ENCODE results near the gene SKOR1.

The SKOR1 gene

DNA sequence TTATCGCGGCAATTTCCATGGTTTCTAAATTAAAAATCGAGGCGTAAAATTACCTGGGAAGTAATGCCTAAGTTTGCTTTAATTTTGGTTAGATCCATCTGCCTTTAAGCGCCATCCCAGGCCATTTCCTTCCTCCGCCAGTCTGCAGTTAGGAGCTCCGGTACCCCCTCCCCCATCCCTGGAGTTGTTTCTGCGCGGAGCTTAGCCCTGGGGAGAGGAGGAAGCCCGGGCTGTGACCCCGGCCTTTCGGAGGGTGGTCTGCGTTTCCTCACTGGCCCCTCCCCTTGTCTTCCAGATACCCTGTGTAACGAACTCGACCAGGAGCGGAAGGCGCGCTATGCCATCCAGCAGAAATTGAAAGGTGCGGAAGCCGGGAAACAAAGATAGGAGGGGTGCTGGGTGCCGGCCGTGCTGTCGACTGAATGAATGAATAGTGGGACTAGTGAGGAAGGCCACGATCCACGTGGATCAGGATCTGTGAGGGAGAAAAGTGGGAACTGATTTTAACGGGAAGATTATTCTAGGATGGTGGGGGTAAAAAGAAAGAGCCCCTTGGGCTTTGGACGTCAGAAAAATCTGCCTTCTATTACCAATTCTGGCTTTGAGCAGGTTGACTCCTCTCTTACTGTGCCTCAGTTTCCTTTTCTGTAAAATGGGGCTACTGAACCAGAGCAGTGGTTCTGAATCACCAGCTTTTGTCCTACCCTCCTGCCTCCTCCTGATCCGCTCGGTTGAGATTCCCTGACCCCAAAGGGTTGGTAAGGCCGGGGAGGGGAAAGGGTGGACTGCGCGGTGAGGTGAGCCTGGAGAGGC lies 7.8 kb downstream of the SKOR1 start:
- DNase-seq: no peak

DNA sequence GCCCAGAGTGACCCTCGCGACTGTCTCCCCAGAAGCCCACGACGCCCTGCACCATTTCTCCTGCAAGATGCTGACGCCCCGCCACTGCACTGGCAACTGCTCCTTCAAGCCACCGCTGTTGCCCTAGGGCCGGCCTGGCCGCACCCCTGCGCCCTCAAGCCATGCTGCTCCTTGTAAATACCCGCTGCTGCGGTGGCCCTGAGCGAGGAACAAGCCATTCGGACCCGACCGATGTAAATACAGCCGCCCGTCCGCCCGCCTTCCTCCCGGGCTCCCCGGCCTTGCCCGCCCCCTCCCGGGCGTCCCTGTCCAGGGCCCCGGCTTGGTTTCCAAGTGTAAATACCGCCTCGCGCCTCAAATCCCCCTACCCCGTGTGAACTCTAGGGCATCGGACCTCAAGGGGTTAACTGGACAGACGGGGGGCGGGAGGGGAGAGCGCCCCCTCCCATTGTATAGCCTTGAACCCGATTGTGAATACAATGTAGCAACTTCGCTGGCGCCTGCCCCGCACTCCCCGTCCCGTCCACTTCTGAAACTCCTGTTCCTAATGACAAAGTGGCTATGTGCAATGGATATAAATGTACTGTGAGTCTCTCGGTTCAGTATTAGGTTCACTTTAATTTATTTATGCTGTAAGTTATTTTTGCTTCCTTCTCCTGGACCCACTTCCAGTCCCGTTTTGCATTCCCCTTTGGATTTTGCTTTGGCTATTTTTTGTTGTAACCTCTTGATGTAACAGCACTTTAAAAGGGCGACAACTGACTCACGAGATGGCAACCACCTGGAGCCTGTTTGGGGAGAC lies 8.6 kb downstream of the SKOR1 start:
- no peak for DNase-seq

DNA sequence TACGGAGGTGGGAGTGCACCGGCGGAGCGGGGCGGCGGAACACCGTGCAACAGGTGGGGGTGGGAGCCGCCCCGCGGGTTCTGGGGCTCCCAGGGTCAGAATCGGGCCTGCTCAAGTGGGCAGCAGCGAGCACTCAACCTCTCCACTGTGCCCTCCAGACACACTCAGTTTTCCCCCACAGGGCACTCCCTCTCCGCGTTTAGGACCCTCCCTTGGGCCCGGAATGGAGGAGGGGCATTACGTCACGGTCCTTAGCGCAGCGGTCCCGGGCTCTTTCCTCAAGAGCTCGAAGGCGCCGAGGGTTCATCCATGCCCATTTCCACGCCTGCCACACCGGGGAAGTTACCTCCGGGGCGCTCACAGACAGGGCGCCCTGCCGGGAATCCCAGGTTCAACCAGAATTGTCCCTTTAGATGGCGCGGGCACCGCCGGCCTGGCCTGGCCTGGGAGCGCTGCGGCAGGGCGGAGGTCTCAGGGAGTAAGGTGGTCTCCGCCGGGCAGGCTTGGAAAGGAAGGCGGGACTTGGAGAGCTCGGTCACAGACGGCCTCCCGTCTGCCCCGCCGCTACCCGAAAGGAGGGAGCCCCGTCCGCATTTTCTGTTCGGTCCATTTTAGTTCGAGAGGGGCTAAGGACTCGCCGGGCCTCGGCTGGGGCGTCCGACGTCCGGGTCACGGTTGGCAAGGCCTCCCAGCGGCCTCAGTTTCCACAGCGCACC lies 9.4 kb downstream of the SKOR1 start:
- no peak for DNase-seq

- no peak for DNase-seq
Observed at GRCh38 chr15:67835297-67836133, 10.2 kb downstream of the SKOR1 start.

- DNase-seq: no peak
Observed at GRCh38 chr15:67836134-67836455, 10.8 kb downstream of the SKOR1 start.

GRCh38 chr15:67836477-67836876 lies 11.2 kb downstream of the SKOR1 start:
- peak; percentile 13 for DNase-seq

DNA sequence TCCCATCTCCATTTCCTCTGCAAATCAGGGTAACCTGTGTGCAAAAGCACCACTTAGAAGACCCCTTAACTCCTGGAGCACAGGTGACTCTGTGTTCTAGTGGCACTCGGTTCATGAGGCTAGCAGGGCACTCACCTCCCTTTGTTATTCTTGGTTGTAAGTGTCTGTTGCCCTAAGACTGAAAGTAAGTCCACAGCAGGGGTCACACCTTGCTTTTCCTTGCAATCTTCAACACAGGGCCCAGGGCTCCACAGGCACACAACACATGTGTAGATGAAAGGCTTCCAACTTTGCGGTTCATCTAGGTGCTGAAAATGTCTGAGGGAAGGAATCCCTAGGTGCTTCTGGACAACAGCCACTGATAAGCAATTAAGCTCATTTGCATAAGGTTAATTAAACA lies 11.6 kb downstream of the SKOR1 start:
- DNase-seq: no peak

GRCh38 chr15:67838789-67839332 lies 13.6 kb downstream of the SKOR1 start:
- no peak for DNase-seq

DNA sequence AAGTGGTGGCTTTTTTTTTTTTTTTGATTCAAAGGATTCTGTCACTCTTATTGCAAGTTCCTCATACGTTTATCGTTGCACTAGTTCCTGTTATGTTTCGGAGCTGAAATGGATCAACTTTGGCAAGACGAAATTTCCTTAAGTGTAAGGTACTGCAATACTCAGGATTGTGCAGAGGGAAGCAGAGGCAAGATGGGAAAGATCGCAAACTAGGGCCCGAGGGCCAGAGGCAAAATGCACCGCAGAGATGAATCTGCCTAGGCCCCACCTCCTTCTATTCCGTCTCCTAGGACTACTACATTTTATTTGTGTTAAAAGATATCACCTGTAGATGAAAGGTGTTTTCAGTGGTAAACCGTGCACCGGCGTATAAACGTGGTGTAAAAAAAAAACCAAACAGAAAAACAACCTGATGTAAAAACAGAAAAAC lies 14.2 kb downstream of the SKOR1 start:
- peak; percentile 24 for DNase-seq

DNA sequence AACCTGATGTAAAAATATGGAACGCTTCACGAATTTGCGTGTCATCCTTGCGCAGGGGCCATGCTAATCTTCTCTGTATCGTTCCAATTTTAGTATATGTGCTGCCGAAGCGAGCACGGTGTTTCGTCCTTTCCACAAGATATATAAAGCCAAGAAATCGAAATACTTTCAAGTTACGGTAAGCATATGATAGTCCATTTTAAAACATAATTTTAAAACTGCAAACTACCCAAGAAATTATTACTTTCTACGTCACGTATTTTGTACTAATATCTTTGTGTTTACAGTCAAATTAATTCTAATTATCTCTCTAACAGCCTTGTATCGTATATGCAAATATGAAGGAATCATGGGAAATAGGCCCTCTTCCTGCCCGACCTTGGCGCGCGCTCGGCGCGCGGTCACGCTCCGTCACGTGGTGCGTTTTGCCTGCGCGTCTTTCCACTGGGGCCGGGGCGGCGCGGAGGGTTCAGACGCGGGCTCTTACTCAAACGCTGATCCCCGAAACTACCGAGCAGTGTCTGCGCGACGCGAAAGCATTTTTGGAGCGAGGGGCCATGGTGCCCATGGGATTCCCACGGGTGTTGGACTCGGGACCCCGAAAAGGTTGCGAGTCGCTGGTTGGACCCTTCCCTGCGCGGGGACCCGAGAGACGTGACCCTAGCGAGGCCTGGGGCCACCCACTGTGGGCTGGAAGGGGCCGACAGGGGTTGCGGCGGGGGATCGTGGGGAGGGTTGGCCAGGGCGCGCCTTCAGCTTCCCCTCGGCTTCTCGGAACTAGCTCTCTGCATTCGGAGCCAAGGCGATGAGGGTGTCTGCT lies 14.8 kb downstream of the SKOR1 start, which contains the start of gene RNU6-1:
Gene RNU6-1 (minus strand): TSS at position 117 of the 820 bp plus-strand sequence.
- DNase-seq: peak; percentile 87

DNA sequence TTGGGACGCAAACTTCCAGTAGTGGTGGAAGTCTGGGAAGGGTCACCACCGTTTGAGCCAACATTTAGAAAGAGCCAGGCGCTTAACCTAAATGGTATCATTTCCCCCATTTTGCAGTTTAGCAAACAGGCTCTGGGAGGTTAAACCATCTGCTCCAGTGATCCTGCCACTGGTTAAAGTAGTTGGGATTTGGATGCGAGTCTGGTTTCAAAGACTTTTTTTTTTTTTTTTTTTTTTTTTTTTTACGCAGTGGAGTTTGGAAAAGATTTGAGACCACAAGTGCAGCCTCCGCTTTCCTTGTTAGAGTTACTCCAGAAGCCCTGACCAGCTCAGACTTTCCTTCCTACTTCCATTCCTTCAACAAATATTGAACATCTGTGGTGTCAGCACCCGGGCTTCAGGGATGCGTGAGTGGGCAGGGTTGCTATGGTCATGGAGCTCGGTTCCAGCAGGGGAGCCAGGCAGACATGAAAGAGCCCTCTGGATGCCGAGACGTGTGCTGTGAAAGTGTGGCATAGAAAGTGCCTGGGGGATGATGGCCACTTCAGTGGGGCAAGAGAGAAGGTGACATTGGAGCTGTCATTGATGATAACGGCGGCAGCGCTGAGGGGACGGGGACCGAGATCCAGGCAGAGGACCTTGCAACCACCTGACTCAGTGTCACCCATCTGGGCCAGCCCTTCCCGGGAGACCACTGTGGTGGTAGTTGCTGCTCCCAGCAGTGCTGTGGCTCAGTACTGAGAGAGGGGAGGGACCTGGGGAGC lies 15.6 kb downstream of the SKOR1 start:
- no peak for DNase-seq

DNA sequence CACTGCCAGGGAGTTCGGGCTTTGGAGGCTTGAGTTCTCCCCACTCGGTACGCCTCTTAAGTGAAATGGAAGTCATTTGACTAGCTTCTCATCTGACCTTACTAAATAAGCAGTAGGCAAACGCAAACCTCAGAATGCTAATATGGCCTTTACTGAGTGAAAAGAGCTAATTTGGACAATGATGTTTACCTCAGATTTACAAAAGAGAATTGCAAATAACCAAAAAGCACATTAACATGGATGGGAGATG lies 16.1 kb downstream of the SKOR1 start:
- DNase-seq: no peak

GRCh38 chr15:67843092-67843501 lies 17.8 kb downstream of the SKOR1 start:
- DNase-seq: no peak

DNA sequence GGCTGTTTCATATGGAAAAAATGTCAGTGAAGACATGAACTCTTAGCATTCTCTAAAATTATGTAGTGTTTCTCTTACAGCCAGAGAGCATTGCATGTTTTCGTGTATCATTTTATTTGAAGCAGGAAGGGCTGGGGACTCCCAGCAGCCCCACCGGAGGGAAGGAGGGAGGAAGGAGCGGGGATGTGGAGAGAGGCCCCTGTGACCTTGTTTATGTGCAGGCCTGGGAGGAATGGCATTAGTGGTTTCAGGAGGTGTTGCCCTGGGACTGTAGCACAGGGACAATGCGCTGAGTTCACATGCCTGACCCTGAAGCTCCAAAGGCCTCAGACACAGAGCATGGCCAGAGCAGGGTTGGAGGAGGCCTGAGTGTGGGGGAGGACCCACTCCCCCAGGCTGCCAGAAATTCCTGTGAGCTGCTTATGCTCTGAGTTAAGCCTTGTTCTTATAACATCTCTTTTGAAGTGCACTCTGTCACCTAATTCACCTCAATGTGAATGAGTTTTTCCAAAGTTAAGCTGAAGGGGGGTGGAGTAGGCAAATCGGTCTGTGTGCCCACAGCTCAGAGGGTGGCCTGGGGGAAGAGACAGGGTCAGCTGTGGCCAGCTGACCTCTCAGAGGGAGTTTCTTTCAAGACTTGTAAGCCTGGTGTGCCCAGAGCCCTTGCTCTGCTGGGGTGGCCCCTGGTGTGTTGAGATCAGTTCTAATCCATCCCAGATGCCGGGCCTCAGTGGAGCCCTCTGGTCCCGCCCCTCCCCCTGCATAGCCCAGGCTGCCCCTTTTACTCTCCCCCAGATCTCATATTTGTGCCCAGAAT lies 18.5 kb downstream of the SKOR1 start:
- no peak for DNase-seq

DNA sequence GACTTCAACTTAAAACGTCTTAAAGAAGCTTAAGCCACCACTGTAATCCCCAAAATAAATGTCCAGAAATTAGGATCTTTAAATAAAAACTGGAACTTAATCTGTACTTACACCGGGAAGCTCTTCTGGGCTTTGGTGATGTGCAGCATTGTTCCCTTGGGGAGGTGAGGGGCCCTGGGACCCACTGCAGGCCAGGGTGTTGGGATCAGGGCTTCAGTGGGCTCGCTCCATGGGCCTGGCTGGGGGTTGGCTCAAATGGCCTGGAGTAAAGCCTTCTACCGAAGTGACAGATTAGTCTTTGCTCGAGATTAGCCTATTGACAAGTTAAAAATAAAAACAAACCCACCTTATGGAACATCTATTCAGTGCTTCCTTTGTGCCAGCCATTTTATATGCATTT lies 20.7 kb downstream of the SKOR1 start:
- no peak for DNase-seq

GRCh38 chr15:67849538-67849937 lies 24.2 kb downstream of the SKOR1 start:
- no peak for DNase-seq

DNA sequence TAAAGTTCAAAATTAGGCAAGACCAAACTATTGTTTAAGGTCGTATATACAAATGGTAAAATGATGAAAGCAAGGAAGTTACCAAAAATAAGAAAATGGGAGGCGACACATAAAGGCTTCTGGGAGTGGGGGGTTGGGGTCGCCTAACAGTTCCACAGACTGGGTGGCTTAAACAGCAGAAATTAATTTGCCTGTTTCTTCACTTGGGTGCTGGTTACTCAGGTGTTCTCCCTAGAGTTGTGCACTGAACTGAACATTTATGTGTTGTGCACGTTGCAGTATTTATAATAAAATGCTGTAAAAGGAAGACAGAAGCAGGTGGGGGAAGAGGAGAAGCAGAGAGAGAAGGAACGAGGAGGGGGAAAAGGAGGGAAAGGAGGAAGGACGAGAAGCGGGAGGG lies 25.0 kb downstream of the SKOR1 start:
- no peak for DNase-seq

DNA sequence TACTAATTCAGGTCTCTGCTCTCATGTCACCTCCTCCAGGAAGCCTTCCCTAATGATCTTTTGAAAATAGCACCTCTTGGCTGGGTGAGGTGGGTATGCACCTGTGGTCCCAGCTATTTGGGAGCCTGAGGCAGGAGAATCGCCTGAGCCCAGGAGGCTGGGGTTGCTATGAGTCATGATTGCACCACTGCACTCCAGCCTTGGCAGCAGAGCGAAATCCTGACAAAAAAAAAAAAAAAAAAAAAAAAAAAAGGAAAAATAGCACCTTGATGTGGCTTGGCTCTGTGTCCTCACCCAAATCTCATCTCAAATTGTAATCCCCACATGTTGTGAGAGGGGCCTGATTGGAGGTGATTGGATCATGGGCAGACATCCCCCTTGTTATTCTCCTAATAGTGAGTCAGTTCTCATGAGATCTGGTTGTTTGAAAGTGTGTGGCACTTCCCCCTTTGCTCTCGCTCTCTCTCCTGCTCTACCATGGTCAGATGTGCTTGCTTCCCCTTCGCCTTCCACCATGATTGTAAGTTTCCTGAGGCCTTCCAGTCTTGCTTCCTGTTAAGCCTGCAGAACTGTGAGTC lies 25.8 kb downstream of the SKOR1 start:
- DNase-seq: no peak

GRCh38 chr15:67852418-67852817 lies 27.1 kb downstream of the SKOR1 start:
- DNase-seq: no peak

DNA sequence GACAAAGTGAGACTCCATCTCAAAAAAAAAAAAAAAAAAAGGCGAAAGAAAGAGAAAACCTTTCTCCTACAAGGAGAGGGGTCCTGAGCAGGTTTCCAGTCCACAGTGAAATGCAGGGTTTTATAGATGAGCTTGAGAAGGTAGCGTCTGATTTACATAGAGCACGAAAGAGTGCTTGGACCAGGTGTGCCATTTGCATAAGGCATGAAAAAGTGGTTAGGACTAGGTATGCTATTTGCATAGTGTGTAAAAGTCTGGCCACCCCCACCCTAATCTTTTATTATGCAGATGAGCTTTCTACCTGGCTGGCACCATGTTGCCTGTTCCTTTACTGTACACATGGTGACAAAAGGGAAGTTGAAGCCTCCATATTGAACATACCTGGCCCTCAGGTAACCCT lies 28.1 kb downstream of the SKOR1 start:
- DNase-seq: no peak

Measured in T1000 (cell line).